Measurements from ENCODE around the gene P4HA2. TPM values are rescaled to one million over a fixed set of nuclear protein-coding genes. Genes with fewer than 3 reads are reported as not detected.
"Not testable (repeated sequence)": the region's sequence is repeated elsewhere in the genome, so short reads cannot be mapped to it uniquely, and the experiment has no call there.

The P4HA2 gene
- total and polyA plus RNA-seq, 9 of the 15 experiments (the other 6 are each of a cell fraction or from before 2014, with no cell fraction given) = 9.6 to 50.0 (median 12.7) TPM

DNA sequence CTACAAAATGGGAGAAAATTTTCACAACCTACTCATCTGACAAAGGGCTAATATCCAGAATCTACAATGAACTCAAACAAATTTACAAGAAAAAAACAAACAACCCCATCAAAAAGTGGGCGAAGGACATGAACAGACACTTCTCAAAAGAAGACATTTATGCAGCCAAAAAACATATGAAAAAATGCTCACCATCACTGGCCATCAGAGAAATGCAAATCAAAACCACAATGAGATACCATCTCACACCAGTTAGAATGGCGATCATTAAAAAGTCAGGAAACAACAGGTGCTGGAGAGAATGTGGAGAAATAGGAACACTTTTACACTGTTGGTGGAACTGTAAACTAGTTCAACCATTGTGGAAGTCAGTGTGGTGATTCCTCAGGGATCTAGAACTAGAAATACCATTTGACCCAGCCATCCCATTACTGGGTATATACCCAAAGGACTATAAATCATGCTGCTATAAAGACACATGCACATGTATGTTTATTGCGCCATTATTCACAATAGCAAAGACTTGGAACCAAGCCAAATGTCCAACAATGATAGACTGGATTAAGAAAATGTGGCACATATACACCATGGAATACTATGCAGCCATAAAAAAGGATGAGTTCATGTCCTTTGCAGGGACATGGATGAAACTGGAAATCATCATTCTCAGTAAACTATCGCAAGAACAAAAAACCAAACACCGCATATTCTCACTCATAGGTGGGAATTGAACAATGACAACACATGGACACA is 65.9 kb downstream of the P4HA2 start:
- FAIRE-seq; in situ Hi-C loops (cut with MboI); CTCF ChIA-PET (ENCODE audit: low intra/inter-chr PET ratio); H3K27ac ChIP-seq (ENCODE audit: extremely low read depth, low read depth, low read length); H3K27me3 ChIP-seq (ENCODE audit: control insufficient read depth in 2 of 2, insufficient read depth in 2 of 2, low read length in 2 of 2); H3K9me3 ChIP-seq (replicated peaks; ENCODE audit: control insufficient read depth, insufficient read depth, low read depth, low read length); ATAC-seq; H3K9ac ChIP-seq (ENCODE audit: insufficient read depth in 1 of 2, low read depth in 2 of 2, low read length in 2 of 2); H3K36me3 ChIP-seq (ENCODE audit: control insufficient read depth, insufficient read depth, low read length); POLR2A ChIA-PET; H3K4me2 ChIP-seq (ENCODE audit: insufficient read depth, low read length); intact Hi-C loops (cut with micrococcal nuclease); H3K9me1 ChIP-seq (ENCODE audit: control insufficient read depth, insufficient read depth, low read length); H2AFZ ChIP-seq (ENCODE audit: low read depth, low read length); H4K20me1 ChIP-seq (replicated peaks; ENCODE audit: control insufficient read depth, insufficient read depth, low read length); H3K4me3 ChIP-seq; H3K79me2 ChIP-seq (ENCODE audit: control insufficient read depth, insufficient read depth, low read length); DNase-seq (ENCODE audit: extremely low read depth in 1 of 4, low spot score in 3 of 4); H3K4me1 ChIP-seq (replicated peaks in 1 of 2; ENCODE audit: control insufficient read depth in 2 of 2, insufficient read depth in 2 of 2, low read length in 2 of 2); BruUV-seq (replicated peaks): not testable (repeated sequence)
- TF ChIP-seq BCOR (IDR thresholded peaks at IDR 0.05) = peak; percentile 69
- peak; percentile 80 for TF ChIP-seq NFIC (IDR thresholded peaks at IDR 0.05)
- TF ChIP-seq NFIX (CRISPR knock-in tag; IDR thresholded peaks at IDR 0.05; ENCODE audit: low read depth) = peak; percentile 54
- TF ChIP-seq, protein P1, sequence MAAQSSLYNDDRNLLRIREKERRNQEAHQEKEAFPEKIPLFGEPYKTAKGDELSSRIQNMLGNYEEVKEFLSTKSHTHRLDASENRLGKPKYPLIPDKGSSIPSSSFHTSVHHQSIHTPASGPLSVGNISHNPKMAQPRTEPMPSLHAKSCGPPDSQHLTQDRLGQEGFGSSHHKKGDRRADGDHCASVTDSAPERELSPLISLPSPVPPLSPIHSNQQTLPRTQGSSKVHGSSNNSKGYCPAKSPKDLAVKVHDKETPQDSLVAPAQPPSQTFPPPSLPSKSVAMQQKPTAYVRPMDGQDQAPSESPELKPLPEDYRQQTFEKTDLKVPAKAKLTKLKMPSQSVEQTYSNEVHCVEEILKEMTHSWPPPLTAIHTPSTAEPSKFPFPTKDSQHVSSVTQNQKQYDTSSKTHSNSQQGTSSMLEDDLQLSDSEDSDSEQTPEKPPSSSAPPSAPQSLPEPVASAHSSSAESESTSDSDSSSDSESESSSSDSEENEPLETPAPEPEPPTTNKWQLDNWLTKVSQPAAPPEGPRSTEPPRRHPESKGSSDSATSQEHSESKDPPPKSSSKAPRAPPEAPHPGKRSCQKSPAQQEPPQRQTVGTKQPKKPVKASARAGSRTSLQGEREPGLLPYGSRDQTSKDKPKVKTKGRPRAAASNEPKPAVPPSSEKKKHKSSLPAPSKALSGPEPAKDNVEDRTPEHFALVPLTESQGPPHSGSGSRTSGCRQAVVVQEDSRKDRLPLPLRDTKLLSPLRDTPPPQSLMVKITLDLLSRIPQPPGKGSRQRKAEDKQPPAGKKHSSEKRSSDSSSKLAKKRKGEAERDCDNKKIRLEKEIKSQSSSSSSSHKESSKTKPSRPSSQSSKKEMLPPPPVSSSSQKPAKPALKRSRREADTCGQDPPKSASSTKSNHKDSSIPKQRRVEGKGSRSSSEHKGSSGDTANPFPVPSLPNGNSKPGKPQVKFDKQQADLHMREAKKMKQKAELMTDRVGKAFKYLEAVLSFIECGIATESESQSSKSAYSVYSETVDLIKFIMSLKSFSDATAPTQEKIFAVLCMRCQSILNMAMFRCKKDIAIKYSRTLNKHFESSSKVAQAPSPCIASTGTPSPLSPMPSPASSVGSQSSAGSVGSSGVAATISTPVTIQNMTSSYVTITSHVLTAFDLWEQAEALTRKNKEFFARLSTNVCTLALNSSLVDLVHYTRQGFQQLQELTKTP (IDR thresholded peaks at IDR 0.05; ENCODE audit: low read depth in 1 of 2, partially characterized antibody in 2 of 2) = peak in 1 of 2 experiments; percentile 96
- 0 out of 4 replicates have a peak, but pooled peaks of 1 of the 2 experiments have one; percentile 12 for TF ChIP-seq KDM1A (IDR thresholded peaks at IDR 0.05)
- 29% methylated on average over 1 of the region's 5 CpGs for WGBS (ENCODE audit: insufficient coverage, low coverage, missing lambda C conversion rate)

Data from K562 (cell line).